ENCODE results near the gene VIPR1. TPM values are rescaled to one million over a fixed set of nuclear protein-coding genes. Genes with fewer than 3 reads are reported as not detected.
A peak's percentile ranks its signal among the peaks of the same experiment; 100 is the strongest.

VIPR1 gene
- total and polyA plus RNA-seq, 2 experiments from 2014 or later, result not detected

- Histone ChIP-seq H3K4me1 (ENCODE audit: insufficient read depth) (no peaks in the 10 kb centered on the region), H3K9ac (no peak overlapping the region), H3K4me3 (no peak overlapping the region), H2AFZ (no peak overlapping the region), H3K27ac (no peak overlapping the region), H3K36me3 (ENCODE audit: low read depth) (no peaks in the 10 kb centered on the region), H3K9me3 (ENCODE audit: low read depth) (no peaks in the 10 kb centered on the region), H3K9me2 (ENCODE audit: insufficient read depth) (no peaks in the 10 kb centered on the region), H4K20me1 (ENCODE audit: insufficient read depth) (no peaks in the 10 kb centered on the region), H3K4me2 (ENCODE audit: unreplicated experiment) (no peak overlapping the region), H3K79me2 (ENCODE audit: insufficient read depth) (no peaks in the 10 kb centered on the region), H3K27me3 (replicated peaks; ENCODE audit: insufficient read depth) (peaks cover 38% of the 10 kb centered on the region), H3F3A (ENCODE audit: insufficient read depth) (no peaks in the 10 kb centered on the region)
- TF ChIP-seq EZH2phosphoT487 (IDR thresholded peaks at IDR 0.05; ENCODE audit: insufficient read depth, low read depth) (no peak), EZH2 (IDR thresholded peaks at IDR 0.05; ENCODE audit: insufficient read depth, poor library complexity, severe bottlenecking) (no peak)
- in situ Hi-C loops (cut with MboI), result no loop called here
- WGBS, 2 experiments (ENCODE audit: low coverage in 1 of 2, low lambda C conversion rate in 2 of 2, missing lambda C conversion rate in 2 of 2), result 35 to 52% methylated on average over 4 of the region's 4 CpGs
- DNase-seq, result no peak
These were observed 6.1 kb downstream of the VIPR1 start for GRCh38 chr3:42508562-42508961.

GRCh38 chr3:42509111-42509510 is 6.7 kb downstream of the VIPR1 start:
- H3K9me2 ChIP-seq (ENCODE audit: insufficient read depth), result no peaks in the 10 kb centered on the region
- in situ Hi-C loops (cut with MboI), result no loop called here
- no peak overlapping the region for H3K27ac ChIP-seq
- TF ChIP-seq EZH2 (IDR thresholded peaks at IDR 0.05; ENCODE audit: insufficient read depth, poor library complexity, severe bottlenecking), result no peak
- no peak for TF ChIP-seq EZH2phosphoT487 (IDR thresholded peaks at IDR 0.05; ENCODE audit: insufficient read depth, low read depth)
- no peaks in the 10 kb centered on the region for H3K9me3 ChIP-seq (ENCODE audit: low read depth)
- no peaks in the 10 kb centered on the region for H4K20me1 ChIP-seq (ENCODE audit: insufficient read depth)
- 28 to 38% methylated on average over 3 of the region's 3 CpGs for WGBS, 2 experiments (ENCODE audit: low coverage in 1 of 2, low lambda C conversion rate in 2 of 2, missing lambda C conversion rate in 2 of 2)
- H3K4me1 ChIP-seq (ENCODE audit: insufficient read depth), result no peaks in the 10 kb centered on the region
- no peak overlapping the region for H3K4me3 ChIP-seq
- no peaks in the 10 kb centered on the region for H3F3A ChIP-seq (ENCODE audit: insufficient read depth)
- H3K27me3 ChIP-seq (replicated peaks; ENCODE audit: insufficient read depth), result peaks cover 32% of the 10 kb centered on the region
- no peaks in the 10 kb centered on the region for H3K79me2 ChIP-seq (ENCODE audit: insufficient read depth)
- no peak overlapping the region for H3K4me2 ChIP-seq (ENCODE audit: unreplicated experiment)
- H2AFZ ChIP-seq, result no peak overlapping the region
- H3K36me3 ChIP-seq (ENCODE audit: low read depth), result no peaks in the 10 kb centered on the region
- DNase-seq, result no peak
- no peak overlapping the region for H3K9ac ChIP-seq

GRCh38 chr3:42510325-42510724 is 7.9 kb downstream of the VIPR1 start:
- Histone ChIP-seq H3K27me3 (replicated peaks; ENCODE audit: insufficient read depth) (peaks cover 32% of the 10 kb centered on the region), H3K4me2 (ENCODE audit: unreplicated experiment) (no peak overlapping the region), H3F3A (ENCODE audit: insufficient read depth) (no peaks in the 10 kb centered on the region), H3K36me3 (ENCODE audit: low read depth) (no peaks in the 10 kb centered on the region), H4K20me1 (ENCODE audit: insufficient read depth) (no peaks in the 10 kb centered on the region), H3K9me2 (ENCODE audit: insufficient read depth) (no peaks in the 10 kb centered on the region), H3K79me2 (ENCODE audit: insufficient read depth) (no peaks in the 10 kb centered on the region), H3K4me1 (ENCODE audit: insufficient read depth) (no peaks in the 10 kb centered on the region), H3K9ac (no peak overlapping the region), H2AFZ (no peak overlapping the region), H3K9me3 (ENCODE audit: low read depth) (no peaks in the 10 kb centered on the region), H3K4me3 (no peak overlapping the region), H3K27ac (no peak overlapping the region)
- in situ Hi-C loops (cut with MboI), result no loop called here
- no peak for TF ChIP-seq EZH2phosphoT487 (IDR thresholded peaks at IDR 0.05; ENCODE audit: insufficient read depth, low read depth)
- no peak for TF ChIP-seq EZH2 (IDR thresholded peaks at IDR 0.05; ENCODE audit: insufficient read depth, poor library complexity, severe bottlenecking)
- DNase-seq, result no peak
- WGBS, 2 experiments (ENCODE audit: low coverage in 1 of 2, low lambda C conversion rate in 2 of 2, missing lambda C conversion rate in 2 of 2), result 73 to 90% methylated on average over 4 of the region's 4 CpGs

- Histone ChIP-seq H3K36me3 (ENCODE audit: low read depth) (no peaks in the 10 kb centered on the region), H3K4me2 (ENCODE audit: unreplicated experiment) (no peak overlapping the region), H4K20me1 (ENCODE audit: insufficient read depth) (no peaks in the 10 kb centered on the region), H3F3A (ENCODE audit: insufficient read depth) (no peaks in the 10 kb centered on the region), H2AFZ (no peak overlapping the region), H3K4me3 (no peak overlapping the region), H3K27me3 (replicated peaks; ENCODE audit: insufficient read depth) (peaks cover 32% of the 10 kb centered on the region), H3K79me2 (ENCODE audit: insufficient read depth) (no peaks in the 10 kb centered on the region), H3K9me2 (ENCODE audit: insufficient read depth) (no peaks in the 10 kb centered on the region), H3K9me3 (ENCODE audit: low read depth) (no peaks in the 10 kb centered on the region), H3K4me1 (ENCODE audit: insufficient read depth) (no peaks in the 10 kb centered on the region), H3K27ac (no peak overlapping the region), H3K9ac (no peak overlapping the region)
- in situ Hi-C loops (cut with MboI), result no loop called here
- peak; percentile 17 for DNase-seq
- 0% methylated on average over 1 of the region's 1 CpG for WGBS, 2 experiments (ENCODE audit: low coverage in 1 of 2, low lambda C conversion rate in 2 of 2, missing lambda C conversion rate in 2 of 2)
- TF ChIP-seq EZH2phosphoT487 (IDR thresholded peaks at IDR 0.05; ENCODE audit: insufficient read depth, low read depth) (no peak), EZH2 (IDR thresholded peaks at IDR 0.05; ENCODE audit: insufficient read depth, poor library complexity, severe bottlenecking) (no peak)
These were observed 8.8 kb downstream of the VIPR1 start for GRCh38 chr3:42511201-42511600.

GRCh38 chr3:42511736-42512135 is 9.3 kb downstream of the VIPR1 start:
- H3K9me3 ChIP-seq (ENCODE audit: low read depth), result no peaks in the 10 kb centered on the region
- no peaks in the 10 kb centered on the region for H3K4me1 ChIP-seq (ENCODE audit: insufficient read depth)
- in situ Hi-C loops (cut with MboI), result no loop called here
- H3K79me2 ChIP-seq (ENCODE audit: insufficient read depth), result no peaks in the 10 kb centered on the region
- no peaks in the 10 kb centered on the region for H3F3A ChIP-seq (ENCODE audit: insufficient read depth)
- H3K27me3 ChIP-seq (replicated peaks; ENCODE audit: insufficient read depth), result peaks cover 32% of the 10 kb centered on the region
- H4K20me1 ChIP-seq (ENCODE audit: insufficient read depth), result no peaks in the 10 kb centered on the region
- no peak overlapping the region for H3K27ac ChIP-seq
- TF ChIP-seq EZH2 (IDR thresholded peaks at IDR 0.05; ENCODE audit: insufficient read depth, poor library complexity, severe bottlenecking), result no peak
- no peak for TF ChIP-seq EZH2phosphoT487 (IDR thresholded peaks at IDR 0.05; ENCODE audit: insufficient read depth, low read depth)
- H3K4me2 ChIP-seq (ENCODE audit: unreplicated experiment), result no peak overlapping the region
- H3K36me3 ChIP-seq (ENCODE audit: low read depth), result no peaks in the 10 kb centered on the region
- no peaks in the 10 kb centered on the region for H3K9me2 ChIP-seq (ENCODE audit: insufficient read depth)
- H3K4me3 ChIP-seq, result no peak overlapping the region
- 65 to 67% methylated on average over 2 of the region's 2 CpGs for WGBS, 2 experiments (ENCODE audit: low coverage in 1 of 2, low lambda C conversion rate in 2 of 2, missing lambda C conversion rate in 2 of 2)
- no peak overlapping the region for H2AFZ ChIP-seq
- no peak overlapping the region for H3K9ac ChIP-seq
- DNase-seq, result no peak

Measured in GM23248 (cell line).